Pons (tissue), 1 donor: ENCODE measurements around the gene BAIAP2.
"Not testable (repeated sequence)": the region's sequence is repeated elsewhere in the genome, so short reads cannot be mapped to it uniquely, and the experiment has no call there.

Experiments
- DNase-seq: peaks from one replicate; pipeline ENCODE4 v3.0.0-alpha.2; 2016; ENCODE audit warnings: low spot score

The BAIAP2 gene

DNA sequence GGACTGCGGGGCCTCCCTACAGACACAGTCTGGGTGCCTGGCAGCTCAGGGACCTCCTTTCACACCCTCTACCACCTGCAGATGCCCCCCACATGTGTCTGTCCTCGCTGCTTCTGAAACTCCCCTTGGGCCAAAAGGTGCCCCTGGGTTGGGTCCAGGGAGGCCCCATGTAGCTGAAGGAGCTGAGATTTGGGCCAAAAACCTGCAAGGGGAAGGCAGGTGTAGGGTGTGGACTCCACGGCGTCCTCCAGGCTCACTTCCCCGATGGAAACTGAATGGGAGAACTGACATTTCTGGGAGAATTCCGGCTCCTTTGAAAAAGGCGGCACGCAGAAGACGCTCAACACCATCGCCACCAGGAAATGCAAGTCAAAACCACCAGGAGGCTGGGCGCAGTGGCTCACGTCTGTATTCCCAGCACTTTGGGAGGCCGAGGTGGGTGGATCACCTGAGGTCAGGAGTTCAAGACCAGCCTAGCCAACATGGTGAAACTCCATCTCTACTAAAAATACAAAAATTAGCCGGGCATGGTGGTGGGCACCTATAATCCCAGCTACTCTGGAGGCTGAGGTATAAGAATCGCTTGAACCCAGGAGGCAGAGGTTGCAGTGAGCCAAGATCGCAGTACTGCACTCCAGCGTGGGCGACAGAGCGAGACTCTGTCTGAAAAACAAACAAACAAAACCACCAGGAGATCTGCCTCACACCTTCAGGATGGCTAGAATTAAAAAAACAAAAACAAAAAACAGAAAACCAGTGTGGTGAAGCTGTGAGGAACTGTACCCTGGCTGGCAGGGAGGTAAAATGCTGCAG is 13.2 kb upstream of the BAIAP2 start:
- DNase-seq = no peak

- DNase-seq = no peak
Measured at GRCh38 chr17:81022344-81022676, 12.6 kb upstream of the BAIAP2 start.

- peak; percentile 51 for DNase-seq
Measured at GRCh38 chr17:81025065-81025740, 9.7 kb upstream of the BAIAP2 start.

DNA sequence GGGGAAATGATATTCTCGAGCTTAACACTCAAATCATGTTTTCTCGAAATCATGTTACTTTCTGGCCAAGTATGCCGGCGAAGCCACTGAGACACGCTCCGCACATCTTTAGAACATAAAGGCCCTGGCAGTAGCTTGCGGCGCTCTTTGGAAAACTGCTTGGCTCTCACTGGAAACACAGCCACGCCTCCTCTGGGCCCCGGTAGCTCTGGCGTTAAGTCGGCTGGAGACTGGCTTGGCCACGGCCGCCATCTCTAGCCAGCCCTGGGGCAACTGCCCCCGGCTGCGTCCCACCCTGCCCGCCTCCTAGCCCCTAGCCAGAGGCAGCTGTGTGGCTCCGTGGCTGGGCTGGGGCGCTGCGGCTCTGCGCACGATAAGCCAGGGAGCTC is 9.2 kb upstream of the BAIAP2 start:
- no peak for DNase-seq

DNA sequence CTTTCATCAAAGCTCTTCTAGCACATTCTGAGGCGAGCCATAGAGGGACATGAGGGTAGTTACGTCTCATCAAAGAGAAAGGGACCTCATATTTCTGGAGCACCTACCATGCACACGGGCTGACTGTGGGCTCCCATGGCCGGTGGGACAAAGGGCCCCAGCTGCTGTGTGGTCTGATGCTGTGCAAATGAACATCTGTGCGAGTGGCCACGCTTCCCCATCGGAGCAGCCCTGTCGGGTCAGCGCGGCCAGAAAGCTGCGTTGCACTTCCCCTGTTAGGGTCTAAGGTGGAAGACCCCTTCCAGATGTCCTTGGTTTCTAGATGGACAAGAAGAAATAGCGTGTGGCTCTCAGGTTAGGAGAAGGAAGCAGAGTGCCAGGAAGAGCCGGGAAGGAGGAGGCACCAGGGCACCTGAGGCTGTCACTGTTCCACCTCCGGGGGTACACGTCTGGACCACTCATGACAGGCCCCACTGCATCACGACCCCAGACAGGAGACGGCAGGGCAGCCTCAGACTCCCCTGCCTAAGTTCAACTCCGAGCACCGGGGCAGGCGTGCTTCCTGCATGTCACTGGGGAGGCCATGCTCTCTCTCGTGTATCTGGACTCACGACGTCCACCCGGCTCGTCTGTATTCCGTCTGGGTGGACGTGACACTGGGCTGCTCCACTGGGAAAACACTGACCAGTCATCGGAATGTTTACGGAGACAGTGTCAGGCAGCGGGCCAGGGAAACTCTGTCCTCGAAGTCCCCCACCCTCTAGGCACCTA is 8.5 kb upstream of the BAIAP2 start:
- DNase-seq = no peak

- DNase-seq = no peak
Measured at GRCh38 chr17:81027038-81027437, 7.9 kb upstream of the BAIAP2 start.

DNA sequence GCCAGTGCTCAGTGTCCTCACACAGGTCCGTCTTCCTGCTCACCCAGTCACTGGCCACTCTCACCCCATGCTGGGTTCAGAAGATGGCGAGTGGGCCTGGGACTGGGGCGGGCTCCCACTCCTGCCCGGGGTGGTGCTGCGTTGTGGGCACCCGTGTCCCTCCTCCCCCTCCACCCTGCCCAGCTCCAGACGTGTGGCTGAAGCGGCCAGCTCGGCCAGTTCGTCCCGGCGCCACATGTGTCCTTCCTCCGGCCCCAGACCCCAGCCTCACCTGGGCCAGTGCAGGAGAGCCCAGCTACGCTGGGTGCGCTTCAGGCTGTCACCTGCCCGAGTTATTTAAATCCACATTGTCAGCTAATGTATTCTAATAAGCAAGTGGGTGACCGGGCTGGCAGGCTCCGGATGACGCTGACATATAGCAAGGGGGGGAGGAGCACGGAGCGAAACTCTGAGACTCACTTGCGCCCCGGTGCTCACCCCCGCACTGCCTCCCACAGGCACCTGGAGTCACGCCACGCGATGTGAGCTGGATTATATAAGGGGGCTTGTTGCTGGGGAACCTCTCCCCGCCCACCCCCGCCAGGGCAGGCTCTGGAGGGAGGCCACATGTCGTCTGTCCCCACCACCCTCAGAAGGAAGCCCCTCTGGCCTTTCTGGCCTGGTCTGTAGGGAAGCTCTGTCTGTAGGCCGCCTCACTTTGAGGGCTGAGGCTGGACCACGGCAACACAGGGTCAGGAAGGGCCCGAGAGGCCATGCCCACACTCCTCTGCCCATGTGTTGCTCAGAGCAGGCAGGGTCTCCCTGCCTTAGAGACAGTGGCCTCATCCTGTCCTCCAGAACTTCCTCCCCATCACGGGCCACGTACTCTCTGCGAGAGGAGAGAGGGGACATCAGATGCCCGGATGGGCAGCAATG is 7.1 kb upstream of the BAIAP2 start:
- no peak for DNase-seq

GRCh38 chr17:81028506-81028858 is 6.5 kb upstream of the BAIAP2 start:
- DNase-seq = no peak

DNA sequence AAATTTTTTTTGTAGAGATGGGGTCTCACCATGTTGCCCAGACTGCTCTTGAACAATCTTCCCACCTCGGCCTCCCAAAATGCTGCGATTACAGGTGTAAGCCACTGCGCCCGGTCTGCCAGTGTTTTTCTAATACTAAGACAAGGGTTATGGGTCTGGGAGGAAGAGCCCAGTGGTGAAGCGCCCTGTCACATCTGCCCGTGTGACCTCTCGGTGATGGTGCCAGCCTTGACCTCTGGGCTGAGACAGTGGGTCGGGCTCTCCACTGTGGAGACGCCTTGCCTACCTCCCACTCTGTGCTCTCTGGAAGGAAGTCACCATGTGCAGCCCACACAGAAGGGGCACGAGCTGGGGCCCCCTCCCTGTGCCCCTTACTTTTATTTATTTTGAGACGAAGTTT is 5.1 kb upstream of the BAIAP2 start:
- no peak for DNase-seq

DNA sequence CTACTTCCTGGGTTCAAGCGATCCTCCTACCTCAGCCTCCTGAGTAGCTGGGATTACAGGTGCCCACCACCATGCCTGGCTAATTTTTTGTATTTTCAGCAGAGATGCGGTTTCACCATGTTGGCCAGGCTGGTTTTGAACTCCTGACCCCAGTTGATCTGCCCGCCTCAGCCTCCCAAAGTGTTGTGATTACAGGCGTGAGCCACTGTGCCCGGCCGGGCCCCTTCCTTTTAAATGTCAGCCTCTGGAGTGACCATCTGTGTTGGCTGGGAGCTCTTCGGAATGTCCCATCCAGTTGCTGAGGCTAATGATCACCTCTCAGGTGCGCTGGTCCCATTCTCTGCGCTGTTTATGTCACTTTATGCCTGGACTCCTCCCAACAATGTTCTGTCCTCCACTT is 4.6 kb upstream of the BAIAP2 start:
- DNase-seq = not testable (repeated sequence)

- DNase-seq = no peak
Measured at GRCh38 chr17:81030741-81031565, 4.0 kb upstream of the BAIAP2 start.

DNA sequence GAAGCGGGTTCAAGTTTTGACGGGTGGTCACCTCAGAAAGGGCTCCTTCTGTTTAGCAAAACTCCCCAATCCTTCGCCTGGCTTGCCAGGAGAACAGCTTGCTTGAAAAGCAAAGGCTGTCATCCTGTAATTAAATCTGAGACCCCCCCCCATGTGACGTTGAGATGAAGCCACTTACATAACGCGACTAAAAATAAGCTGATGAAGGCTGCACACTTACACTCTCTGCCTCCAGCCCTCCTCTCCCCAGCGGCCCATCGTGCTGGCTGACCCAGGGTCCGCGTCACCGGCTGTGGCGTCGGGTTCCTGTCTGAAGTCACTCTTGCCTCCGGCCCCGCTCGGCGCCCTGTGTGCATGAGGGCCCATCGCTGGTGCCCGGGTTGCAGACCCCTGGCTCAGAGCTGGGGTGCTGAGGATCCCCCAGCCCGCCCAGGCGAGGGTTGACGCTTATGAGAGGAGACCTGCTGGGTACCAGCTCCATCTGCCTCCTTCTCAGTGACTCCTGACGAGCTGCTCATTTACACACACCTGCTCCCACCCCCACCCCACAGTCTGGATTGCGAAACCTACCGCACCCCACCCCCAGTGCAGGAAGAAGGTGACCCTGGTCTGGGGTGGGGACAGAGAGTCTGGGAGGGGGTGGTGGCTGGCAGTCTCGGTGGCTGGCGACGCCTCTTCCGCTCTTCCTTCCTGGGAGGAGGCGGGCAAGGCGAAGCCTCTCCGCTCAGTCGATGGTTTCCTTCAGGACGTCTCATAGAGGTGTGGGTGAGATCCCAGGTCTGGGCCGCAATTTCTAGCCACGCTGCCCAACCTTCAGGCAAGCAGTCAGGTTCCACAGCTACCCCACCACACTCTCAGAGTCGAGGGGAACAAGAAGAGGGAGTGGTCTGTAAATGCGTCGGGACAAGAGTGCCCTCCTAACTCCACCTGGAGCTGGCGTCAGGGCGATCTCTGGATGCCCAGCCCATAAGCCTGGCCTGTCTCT is 3.1 kb upstream of the BAIAP2 start:
- DNase-seq = no peak

- DNase-seq = no peak
Measured at GRCh38 chr17:81032641-81033480, 2.1 kb upstream of the BAIAP2 start.

DNA sequence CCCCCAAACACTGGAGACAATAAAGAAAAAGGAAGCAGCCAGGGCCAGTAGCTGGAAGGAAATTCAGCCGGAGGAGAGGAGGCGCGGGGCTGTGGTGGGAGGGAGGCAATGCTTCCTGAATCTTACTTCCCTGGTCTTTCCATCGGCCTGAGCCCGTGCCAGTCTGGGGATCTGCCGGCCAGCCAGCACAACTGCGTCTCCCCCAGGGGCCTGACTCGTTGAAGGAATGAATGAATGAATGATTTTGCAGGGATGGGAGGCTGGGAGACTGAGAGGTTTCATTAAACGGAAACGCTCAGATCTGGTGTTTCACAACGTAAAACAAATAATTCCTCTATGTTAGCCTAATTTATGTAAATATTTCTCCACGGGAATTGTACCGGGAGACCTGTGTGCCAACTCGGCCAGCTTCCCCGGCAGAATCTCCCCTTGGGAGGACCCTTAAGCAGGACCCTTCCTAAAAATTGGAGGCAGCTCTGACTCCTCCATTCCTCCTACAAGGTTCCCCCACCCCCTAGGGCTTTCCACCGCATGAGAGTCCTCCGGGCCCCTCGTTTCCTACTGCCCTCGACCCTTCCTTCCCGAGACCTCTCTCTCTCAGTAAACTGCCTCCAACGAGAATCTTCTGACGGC is 1.3 kb upstream of the BAIAP2 start:
- DNase-seq = no peak

- DNase-seq = no peak
Measured at GRCh38 chr17:81034168-81034777, 678 bp upstream of the BAIAP2 start.

DNA sequence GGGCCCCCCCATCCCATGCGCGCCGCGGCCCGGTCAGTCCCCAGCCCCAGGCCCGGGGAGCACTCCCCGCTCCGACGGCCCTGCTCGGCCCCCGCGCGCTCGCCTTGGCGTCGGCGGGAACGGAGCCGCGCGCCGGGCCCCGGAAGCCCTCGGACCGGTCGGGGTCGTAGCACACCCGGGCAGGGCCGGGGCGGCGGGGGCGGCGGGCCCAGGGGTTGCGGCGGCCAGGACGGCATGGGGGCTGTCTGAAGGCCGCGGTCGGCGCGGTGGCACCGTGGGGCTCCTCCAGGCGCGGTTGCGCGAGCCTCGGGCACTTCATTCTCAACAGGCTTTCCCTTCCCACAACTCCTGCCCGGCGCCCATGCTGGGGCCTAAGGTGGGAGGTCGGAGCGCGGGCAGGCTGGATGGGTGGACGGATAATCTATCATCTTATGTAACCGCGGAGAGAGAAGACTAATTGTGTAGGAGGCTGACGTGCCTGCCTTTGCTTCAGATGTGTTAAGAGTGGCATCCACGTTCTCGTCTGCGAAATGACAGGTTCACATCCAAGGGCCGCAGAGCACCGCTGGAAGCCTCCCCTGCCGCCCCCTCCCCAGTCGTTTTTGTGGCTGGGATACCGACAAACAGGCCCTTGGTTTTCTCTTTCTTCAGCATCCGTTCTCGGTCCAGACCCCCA is 708 bp downstream of the BAIAP2 start:
- DNase-seq = no peak

- DNase-seq = no peak
Measured at GRCh38 chr17:81036197-81036941, 1.4 kb downstream of the BAIAP2 start.
